HL-60 (cell line): ENCODE results near the gene ROR1.

Experiments
- CTCF ChIP-seq: IDR thresholded peaks from one replicate; pipeline ENCODE4 v1.5.1; 2011; ENCODE audit warnings: low read length, control low read depth, inconsistent platforms; ENCODE audit not compliant: insufficient read depth
- GABPA ChIP-seq: IDR thresholded peaks from 2 replicates; pipeline ENCODE4 v1.6.1; 2012; ENCODE audit warnings: low read depth
- POLR2AphosphoS5 ChIP-seq: IDR thresholded peaks from 2 replicates; pipeline ENCODE4 v1.6.1; 2012; ENCODE audit warnings: low read depth
- REST ChIP-seq: IDR thresholded peaks from 2 replicates; pipeline ENCODE4 v1.6.1; 2012; ENCODE audit warnings: low read depth; ENCODE audit not compliant: insufficient replicate concordance
- SPI1 ChIP-seq: IDR thresholded peaks from 2 replicates; pipeline ENCODE4 v1.6.1; 2012; ENCODE audit warnings: low read depth, mild to moderate bottlenecking, borderline replicate concordance

- TF ChIP-seq CTCF: no peak
- TF ChIP-seq POLR2AphosphoS5: no peak
- TF ChIP-seq GABPA: no peak
- no peak for TF ChIP-seq REST
- TF ChIP-seq SPI1: no peak
These were observed 314.0 kb downstream of the ROR1 start for GRCh38 chr1:64087768-64088167.
